GM12872 (cell line): Measurements from ENCODE around the gene ANKRD44.

Source experiments
- TF ChIP-seq, protein P1 (sequence below): IDR thresholded peaks from 3 replicates; pipeline ENCODE4 v1.5.1; 2011; ENCODE audit warnings: low read depth, mild to moderate bottlenecking, low read length, moderate library complexity; ENCODE audit not compliant: insufficient read depth

The ANKRD44 gene

DNA sequence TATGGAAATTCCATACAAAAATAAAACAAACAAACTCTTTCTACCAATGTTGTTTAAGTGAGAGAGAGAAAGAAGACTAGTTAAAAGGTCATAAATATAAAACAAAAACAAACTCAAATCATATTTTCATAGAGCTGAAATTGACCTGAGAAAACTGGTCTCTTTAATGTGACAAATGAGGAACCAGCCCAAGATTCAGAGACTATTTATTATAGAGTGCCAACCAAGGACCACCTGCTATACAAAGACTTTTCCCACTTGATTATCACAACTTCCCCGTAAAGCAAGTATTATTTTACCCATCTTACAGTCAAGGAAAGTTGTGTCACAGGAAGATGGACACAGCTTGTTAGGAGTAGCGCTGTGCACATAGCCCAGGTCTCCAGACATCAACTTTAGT is 13.3 kb downstream of the ANKRD44 start:
- TF ChIP-seq, protein P1, sequence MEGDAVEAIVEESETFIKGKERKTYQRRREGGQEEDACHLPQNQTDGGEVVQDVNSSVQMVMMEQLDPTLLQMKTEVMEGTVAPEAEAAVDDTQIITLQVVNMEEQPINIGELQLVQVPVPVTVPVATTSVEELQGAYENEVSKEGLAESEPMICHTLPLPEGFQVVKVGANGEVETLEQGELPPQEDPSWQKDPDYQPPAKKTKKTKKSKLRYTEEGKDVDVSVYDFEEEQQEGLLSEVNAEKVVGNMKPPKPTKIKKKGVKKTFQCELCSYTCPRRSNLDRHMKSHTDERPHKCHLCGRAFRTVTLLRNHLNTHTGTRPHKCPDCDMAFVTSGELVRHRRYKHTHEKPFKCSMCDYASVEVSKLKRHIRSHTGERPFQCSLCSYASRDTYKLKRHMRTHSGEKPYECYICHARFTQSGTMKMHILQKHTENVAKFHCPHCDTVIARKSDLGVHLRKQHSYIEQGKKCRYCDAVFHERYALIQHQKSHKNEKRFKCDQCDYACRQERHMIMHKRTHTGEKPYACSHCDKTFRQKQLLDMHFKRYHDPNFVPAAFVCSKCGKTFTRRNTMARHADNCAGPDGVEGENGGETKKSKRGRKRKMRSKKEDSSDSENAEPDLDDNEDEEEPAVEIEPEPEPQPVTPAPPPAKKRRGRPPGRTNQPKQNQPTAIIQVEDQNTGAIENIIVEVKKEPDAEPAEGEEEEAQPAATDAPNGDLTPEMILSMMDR: no peak

DNA sequence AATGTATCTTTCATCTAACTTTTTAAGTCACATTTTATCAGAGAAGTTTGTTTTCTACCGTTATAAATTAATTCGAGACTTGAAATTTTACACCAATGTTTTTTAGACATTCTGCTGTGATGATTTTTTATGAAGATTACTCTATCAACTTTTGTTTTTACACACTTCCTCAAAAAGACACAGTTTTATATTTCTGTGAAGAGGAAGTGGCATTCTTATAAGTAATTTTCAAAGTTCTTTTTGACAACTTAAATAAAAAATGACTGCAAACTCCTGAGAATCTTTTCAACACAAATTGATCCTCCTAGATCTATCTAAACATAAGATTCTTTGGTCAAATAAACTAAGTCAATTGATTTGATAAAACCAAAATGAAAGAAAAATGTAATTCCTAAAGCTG is 13.7 kb downstream of the ANKRD44 start:
- TF ChIP-seq, protein P1: no peak

DNA sequence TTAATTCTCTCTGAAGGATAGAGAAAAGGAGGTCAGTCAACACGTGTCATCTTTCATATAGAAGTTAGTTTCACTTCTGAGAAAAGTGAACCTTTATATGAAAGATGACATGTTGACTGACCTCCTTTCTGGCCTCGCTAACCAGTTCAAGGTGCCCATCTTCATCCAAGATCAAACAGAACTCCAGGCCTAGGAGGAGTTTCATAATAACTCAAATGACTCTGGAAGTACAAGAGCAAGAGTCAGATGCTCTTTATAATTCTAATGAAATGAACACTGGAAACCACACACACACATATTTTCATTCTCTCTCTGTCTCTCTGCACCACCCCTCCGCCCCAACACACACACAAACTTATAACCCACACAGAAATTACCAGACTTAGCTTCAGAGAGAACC is 16.3 kb downstream of the ANKRD44 start:
- TF ChIP-seq, protein P1: no peak

DNA sequence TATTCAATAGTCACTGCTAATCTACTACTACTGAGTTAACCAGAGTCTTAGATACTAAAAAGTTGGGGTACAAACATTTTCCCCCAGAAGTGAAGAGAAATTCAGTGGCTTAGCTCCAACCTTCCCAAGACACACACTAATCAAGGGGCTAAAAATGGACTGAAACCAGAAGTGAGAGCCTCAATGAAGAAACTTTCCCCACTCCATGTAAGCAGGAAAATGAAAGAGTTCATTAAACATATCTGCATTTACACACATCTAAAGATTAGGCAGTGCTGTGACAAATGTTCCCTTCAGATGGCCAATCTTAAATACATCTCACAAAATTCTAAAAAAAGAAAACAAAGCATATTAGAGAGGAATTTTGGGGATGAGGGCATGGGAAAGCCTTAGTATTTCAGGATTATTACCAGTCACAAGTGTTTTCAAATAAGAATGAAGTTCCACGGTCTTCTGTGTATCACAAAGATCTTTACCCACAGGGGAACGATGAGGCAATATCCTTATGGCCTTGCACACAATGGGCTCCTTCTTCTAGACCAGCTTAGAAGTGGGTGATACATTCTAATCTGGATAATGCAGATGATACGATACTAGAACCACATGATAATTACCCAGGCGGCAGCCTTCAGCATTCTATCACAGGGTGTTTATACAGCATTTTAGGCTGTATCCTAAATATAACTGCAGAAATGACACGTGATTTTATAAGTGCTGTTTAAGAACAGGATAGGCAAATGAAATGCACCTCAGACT is 17.1 kb downstream of the ANKRD44 start:
- TF ChIP-seq, protein P1: no peak

DNA sequence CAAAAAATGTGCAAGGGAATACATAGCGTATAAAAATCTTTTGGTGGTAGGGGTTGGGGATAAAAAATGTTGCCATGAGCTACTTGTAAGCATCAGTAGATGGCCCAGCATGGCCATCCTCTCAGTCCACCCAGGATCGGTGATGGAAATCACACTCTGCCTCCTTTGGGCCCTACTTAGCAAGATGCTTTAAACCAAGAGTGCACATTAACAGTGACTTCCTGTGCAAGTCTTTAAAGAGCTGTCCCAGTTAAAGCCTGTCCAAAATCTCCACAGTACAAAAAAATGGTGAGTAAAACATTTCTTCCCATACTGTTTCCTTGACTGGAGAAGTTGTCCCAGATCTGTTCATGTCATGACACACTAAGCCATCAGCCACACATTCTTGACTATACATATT is 18.0 kb downstream of the ANKRD44 start:
- TF ChIP-seq, protein P1: no peak

DNA sequence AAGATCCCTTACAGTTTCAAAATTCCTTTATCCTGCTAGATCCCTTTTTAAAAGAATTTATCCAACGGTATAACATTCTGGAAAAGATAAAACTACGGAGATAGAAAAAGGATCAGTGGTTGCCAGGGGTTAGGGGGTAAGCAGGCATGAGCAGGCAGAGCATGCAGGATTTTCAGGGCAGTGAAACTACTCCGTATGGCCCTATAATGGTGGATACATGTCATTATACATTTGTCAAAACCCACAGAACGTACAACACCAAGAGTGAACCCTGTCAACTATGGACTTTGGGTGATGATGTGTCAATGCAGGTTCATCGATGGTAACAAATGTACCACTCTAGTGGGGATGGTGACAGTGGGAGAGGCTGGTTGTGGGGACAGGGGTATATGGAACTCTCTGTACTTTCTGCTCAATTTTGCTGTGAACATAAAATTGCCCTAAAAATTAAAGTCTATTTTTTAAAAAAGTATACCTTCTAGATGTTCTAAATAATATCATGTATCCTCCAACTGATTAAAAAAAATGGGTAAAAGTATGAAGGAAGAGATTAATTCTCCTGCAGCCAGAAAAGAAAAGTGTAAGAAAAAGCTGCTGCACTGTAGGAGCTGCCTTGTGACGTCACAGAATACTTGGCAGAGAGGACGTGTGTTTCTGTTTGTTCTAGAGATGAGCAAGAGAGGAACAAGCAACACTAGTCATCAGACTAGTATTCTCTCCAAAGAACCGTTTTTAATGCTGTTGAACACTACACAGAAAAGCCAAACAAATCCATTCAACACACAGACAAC is 23.6 kb downstream of the ANKRD44 start:
- TF ChIP-seq, protein P1: no peak

DNA sequence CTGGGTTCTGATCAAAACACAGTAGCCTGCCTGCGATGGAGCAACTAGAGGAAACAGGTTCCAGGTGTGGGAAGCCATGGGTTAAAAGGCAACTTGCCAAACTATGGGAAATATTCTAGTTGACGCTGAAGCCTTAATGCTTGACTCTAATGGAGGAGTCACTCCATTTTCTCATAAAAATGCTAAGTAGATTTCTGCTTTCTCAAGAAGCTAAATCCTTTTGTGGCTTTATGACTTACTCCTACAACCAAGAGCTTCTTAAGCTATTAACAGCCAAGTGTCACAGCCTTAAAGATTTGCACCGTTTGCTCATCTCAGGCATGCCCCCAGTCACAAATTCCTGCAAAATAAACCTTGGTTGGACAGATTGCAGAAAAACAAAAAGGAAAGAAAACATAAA is 25.2 kb downstream of the ANKRD44 start:
- TF ChIP-seq, protein P1: no peak
